ENCODE data around the gene SLC13A4.

SLC13A4 gene

DNA sequence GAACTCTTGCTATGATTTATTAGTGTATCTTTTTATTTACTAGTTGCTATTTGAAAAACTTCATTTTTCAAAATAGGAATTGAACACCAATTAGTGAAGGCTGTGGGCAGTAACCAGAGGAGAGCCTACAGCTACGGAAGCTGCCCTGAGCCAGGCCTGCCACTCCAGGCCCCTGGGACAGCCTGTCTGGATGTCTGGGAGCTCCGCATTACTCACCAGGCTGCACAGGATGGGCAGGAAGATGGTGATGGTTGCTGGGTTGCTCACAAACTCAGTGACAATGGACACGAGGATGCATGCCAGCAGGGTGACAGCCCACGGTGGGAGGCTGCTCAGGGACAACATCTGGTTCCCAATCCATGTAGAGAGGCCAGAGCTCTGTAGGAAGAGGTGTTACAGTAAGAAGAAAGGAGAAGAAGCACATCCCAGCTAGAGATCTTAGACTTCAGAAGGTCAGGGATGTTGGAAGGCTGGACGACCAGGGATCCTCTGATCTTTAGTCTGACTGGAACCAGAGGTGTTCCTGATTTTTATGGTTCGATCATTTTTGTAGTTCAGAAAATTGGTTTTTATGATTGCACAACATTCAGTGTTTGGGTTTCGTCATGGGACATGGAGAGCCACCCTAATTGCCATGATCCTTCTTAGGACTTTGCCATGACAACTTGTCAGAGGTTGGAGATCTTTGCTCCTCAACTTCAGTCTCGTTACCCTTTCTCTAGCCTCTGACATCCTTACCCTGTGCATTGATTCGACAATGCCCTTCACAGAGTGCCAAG is 42.5 kb downstream of the SLC13A4 start:
- no peak for TF ChIP-seq GABPA (IDR thresholded peaks at IDR 0.05; ENCODE audit: low read depth)
- TF ChIP-seq POLR2AphosphoS5 (IDR thresholded peaks at IDR 0.05; ENCODE audit: low read depth): no peak
- Histone ChIP-seq H3K27me3 (ENCODE audit: insufficient read depth, poor library complexity, severe bottlenecking) (no peaks in the 10 kb centered on the region), H3K4me3 (replicated peaks; ENCODE audit: insufficient read depth, low read length) (no peak overlapping the region), H3K27ac (replicated peaks) (no peak overlapping the region)
- DNase-seq (ENCODE audit: low read depth in 1 of 2, low spot score in 1 of 2): no peak

DNA sequence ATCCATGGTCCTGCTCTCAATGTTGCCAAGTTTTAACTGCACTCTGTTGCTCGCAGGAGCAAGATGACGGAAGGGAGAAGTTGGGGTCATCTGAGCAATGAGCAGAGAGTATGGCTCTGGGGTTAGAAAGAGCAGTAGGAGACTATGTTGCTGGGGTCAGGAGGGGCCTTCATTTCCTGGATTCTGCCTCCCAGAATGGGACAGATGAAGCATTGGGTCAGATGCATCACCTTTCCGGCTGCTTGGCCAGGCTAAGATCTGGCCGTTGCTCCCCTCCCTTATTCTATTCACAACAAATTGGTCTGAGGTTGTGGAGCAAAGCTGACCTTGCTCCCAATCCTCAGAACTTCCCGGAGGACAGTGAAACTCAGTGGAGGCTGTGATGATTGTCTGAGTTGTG is 43.3 kb downstream of the SLC13A4 start:
- DNase-seq (ENCODE audit: low read depth in 1 of 2, low spot score in 1 of 2): no peak
- TF ChIP-seq SPI1 (IDR thresholded peaks at IDR 0.05; ENCODE audit: borderline replicate concordance, low read depth) (no peak), POLR2AphosphoS5 (IDR thresholded peaks at IDR 0.05; ENCODE audit: low read depth) (no peak), GABPA (IDR thresholded peaks at IDR 0.05; ENCODE audit: low read depth) (no peak)
- TF ChIP-seq, protein P1, sequence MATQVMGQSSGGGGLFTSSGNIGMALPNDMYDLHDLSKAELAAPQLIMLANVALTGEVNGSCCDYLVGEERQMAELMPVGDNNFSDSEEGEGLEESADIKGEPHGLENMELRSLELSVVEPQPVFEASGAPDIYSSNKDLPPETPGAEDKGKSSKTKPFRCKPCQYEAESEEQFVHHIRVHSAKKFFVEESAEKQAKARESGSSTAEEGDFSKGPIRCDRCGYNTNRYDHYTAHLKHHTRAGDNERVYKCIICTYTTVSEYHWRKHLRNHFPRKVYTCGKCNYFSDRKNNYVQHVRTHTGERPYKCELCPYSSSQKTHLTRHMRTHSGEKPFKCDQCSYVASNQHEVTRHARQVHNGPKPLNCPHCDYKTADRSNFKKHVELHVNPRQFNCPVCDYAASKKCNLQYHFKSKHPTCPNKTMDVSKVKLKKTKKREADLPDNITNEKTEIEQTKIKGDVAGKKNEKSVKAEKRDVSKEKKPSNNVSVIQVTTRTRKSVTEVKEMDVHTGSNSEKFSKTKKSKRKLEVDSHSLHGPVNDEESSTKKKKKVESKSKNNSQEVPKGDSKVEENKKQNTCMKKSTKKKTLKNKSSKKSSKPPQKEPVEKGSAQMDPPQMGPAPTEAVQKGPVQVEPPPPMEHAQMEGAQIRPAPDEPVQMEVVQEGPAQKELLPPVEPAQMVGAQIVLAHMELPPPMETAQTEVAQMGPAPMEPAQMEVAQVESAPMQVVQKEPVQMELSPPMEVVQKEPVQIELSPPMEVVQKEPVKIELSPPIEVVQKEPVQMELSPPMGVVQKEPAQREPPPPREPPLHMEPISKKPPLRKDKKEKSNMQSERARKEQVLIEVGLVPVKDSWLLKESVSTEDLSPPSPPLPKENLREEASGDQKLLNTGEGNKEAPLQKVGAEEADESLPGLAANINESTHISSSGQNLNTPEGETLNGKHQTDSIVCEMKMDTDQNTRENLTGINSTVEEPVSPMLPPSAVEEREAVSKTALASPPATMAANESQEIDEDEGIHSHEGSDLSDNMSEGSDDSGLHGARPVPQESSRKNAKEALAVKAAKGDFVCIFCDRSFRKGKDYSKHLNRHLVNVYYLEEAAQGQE (IDR thresholded peaks at IDR 0.05; ENCODE audit: insufficient replicate concordance, low read depth): no peak
- TF ChIP-seq, protein P2, sequence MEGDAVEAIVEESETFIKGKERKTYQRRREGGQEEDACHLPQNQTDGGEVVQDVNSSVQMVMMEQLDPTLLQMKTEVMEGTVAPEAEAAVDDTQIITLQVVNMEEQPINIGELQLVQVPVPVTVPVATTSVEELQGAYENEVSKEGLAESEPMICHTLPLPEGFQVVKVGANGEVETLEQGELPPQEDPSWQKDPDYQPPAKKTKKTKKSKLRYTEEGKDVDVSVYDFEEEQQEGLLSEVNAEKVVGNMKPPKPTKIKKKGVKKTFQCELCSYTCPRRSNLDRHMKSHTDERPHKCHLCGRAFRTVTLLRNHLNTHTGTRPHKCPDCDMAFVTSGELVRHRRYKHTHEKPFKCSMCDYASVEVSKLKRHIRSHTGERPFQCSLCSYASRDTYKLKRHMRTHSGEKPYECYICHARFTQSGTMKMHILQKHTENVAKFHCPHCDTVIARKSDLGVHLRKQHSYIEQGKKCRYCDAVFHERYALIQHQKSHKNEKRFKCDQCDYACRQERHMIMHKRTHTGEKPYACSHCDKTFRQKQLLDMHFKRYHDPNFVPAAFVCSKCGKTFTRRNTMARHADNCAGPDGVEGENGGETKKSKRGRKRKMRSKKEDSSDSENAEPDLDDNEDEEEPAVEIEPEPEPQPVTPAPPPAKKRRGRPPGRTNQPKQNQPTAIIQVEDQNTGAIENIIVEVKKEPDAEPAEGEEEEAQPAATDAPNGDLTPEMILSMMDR (IDR thresholded peaks at IDR 0.05; ENCODE audit: insufficient read depth, low read length): no peak
- H3K4me3 ChIP-seq (replicated peaks; ENCODE audit: insufficient read depth, low read length): no peak overlapping the region
- no peak overlapping the region for H3K27ac ChIP-seq (replicated peaks)
- no peaks in the 10 kb centered on the region for H3K27me3 ChIP-seq (ENCODE audit: insufficient read depth, poor library complexity, severe bottlenecking)

DNA sequence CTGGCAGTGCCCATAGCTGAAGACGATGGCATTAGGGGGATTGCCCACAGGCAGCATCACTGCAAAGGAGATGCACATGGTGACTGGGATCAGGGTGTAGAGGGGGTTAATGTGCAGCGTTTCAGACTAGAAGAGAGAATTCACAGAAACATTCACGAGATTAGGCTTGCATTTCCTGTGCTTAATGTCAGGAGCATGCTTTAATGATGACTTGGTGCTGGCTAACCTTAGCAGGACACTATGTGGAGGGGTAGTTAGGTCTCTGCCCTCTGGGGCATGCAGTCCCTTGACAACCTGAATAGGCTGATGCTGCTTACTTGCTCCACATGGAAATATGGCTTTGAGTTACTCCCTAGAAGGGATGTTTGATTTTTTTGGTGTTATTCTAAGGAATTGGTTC is 43.9 kb downstream of the SLC13A4 start:
- TF ChIP-seq GABPA (IDR thresholded peaks at IDR 0.05; ENCODE audit: low read depth) (no peak), SPI1 (IDR thresholded peaks at IDR 0.05; ENCODE audit: borderline replicate concordance, low read depth) (no peak), POLR2AphosphoS5 (IDR thresholded peaks at IDR 0.05; ENCODE audit: low read depth) (no peak)
- TF ChIP-seq, protein P1 (IDR thresholded peaks at IDR 0.05; ENCODE audit: insufficient replicate concordance, low read depth): no peak
- TF ChIP-seq, protein P2 (IDR thresholded peaks at IDR 0.05; ENCODE audit: insufficient read depth, low read length): no peak
- H3K27me3 ChIP-seq (ENCODE audit: insufficient read depth, poor library complexity, severe bottlenecking): no peaks in the 10 kb centered on the region
- H3K4me3 ChIP-seq (replicated peaks; ENCODE audit: insufficient read depth, low read length): no peak overlapping the region
- no peak for DNase-seq (ENCODE audit: low read depth in 1 of 2, low spot score in 1 of 2)
- H3K27ac ChIP-seq (replicated peaks): no peak overlapping the region

DNA sequence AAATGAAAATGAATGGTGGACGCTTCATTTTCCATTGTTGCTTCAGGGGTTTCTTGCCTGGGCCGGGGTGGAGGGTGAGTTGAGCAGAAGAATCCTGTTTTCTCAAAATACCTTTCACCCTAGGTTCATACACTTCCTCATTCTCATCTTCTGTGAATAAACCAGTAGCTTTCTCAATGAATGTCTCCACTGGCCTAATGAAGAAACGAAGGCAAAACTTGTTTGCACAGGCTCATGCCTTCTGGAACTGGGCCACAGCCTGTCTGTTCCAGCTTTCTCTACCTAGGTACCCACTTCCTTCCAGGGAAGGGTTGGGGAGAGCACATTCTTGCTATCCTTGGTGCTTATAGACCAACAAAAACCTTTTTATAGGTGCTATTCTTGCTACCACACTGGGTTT is 44.4 kb downstream of the SLC13A4 start:
- no peaks in the 10 kb centered on the region for H3K27me3 ChIP-seq (ENCODE audit: insufficient read depth, poor library complexity, severe bottlenecking)
- no peak overlapping the region for H3K27ac ChIP-seq (replicated peaks)
- DNase-seq (ENCODE audit: low read depth in 1 of 2, low spot score in 1 of 2): no peak
- no peak overlapping the region for H3K4me3 ChIP-seq (replicated peaks; ENCODE audit: insufficient read depth, low read length)
- TF ChIP-seq, protein P1 (IDR thresholded peaks at IDR 0.05; ENCODE audit: insufficient replicate concordance, low read depth): no peak
- peak; percentile 67 for TF ChIP-seq SPI1 (IDR thresholded peaks at IDR 0.05; ENCODE audit: borderline replicate concordance, low read depth)
- no peak for TF ChIP-seq GABPA (IDR thresholded peaks at IDR 0.05; ENCODE audit: low read depth)

Data from HL-60 (cell line).